Measurements from ENCODE around the gene RPL22.

RPL22 gene

GRCh38 chr1:6171548-6172124 lies 27.8 kb downstream of the RPL22 start:
- no peak for DNase-seq (ENCODE audit: low spot score)

- DNase-seq (ENCODE audit: low spot score): no peak
These were observed 28.6 kb downstream of the RPL22 start for GRCh38 chr1:6170742-6171201.

GRCh38 chr1:6170116-6170741 lies 29.2 kb downstream of the RPL22 start:
- no peak for DNase-seq (ENCODE audit: low spot score)

GRCh38 chr1:6168947-6169586 lies 30.3 kb downstream of the RPL22 start:
- DNase-seq (ENCODE audit: low spot score): no peak

- no peak for DNase-seq (ENCODE audit: low spot score)
These were observed 31.7 kb downstream of the RPL22 start for GRCh38 chr1:6167391-6168303.

GRCh38 chr1:6166655-6167390 lies 32.6 kb downstream of the RPL22 start:
- DNase-seq (ENCODE audit: low spot score): no peak

DNA sequence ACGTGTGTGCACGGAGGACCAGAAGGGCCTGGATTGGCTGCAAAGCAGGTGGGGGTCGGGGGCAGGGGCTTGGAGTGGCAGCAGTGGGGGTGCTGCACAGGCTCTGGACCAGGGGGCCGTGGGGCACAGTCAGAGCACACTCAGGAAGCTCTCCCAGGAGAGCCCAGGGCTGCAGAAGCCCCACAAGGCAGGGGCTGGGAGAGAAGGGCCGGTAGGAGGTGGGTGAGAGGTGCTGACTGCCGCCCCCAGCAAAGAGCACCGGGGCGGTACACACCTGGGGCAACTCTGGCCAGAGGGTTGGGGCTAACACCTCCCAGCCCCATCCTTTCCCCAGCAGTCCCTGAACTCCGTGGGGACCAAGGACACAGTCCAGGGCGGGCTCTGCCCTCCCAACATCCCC lies 33.2 kb downstream of the RPL22 start:
- no peak for DNase-seq (ENCODE audit: low spot score)

DNA sequence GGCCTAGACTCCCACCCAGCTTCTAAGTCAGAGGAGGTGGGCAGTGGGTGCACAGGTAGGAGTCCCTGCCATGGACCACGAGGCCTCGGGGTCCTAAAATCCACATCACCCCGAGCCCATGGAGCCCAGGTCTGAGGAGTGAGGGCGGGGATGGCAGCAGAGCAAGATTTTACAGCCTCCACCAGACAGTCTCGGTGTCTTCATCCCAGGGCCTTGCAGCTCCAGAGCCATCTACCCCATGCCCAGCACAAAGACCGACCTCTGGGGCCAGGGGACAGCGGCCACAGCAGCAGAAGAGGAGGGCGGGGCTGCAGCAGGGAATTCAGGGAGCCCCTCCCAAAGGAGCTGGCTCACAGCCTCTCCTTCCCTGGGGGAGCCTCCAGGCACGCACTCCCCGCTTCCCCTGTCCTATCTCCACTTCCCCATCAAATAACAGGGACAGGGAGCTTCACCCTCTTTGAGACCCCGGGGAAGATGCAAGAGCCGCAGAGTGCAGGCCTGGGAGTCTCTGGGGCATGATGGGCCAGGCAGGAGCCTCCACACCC lies 33.9 kb downstream of the RPL22 start:
- no peak for DNase-seq (ENCODE audit: low spot score)

DNA sequence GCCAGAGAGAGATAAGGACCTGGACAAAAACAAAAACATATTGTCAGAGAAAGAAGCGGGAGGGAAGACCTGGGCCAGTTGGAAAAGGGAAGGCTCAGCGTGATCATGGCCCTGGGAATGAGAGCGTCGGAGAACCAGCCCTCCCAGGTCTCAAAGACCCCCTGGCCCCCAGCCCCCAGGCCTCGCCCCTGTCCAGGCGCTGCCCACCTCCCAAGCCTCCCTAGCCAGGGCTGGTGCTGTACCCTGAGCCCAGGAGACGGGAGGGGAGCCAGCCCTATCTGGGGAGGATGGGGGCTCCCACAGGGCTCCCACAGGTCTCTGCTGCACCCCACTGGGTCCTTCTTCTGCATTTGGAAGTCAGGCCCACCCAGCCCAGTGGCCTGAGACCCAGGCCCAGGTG lies 34.4 kb downstream of the RPL22 start:
- no peak for DNase-seq (ENCODE audit: low spot score)

GRCh38 chr1:6163973-6164617 lies 35.3 kb downstream of the RPL22 start:
- DNase-seq (ENCODE audit: low spot score): no peak

GRCh38 chr1:6163191-6163972 lies 36.0 kb downstream of the RPL22 start:
- no peak for DNase-seq (ENCODE audit: low spot score)

GRCh38 chr1:6162773-6163172 lies 36.6 kb downstream of the RPL22 start:
- DNase-seq (ENCODE audit: low spot score): no peak

- no peak for DNase-seq (ENCODE audit: low spot score)
These were observed 37.1 kb downstream of the RPL22 start for GRCh38 chr1:6162341-6162740.

DNA sequence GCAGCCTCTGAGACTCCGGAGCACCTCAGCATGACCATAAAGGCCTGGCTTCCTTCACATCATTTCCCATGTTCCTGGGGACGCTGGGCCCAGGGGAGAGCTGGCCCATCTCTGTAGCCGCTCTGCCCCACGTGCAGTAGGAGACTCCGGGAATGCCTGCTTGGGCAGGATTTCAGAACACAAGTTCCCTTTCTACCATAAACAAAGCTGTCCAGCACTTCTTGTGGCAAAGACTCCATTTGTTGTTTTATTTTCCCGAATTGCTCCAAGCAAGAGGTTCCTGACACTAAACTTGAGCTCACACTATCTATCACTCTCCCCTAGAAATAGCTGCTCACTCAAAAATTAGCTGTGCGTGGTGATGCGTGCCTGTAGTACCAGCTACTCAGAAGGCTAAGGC lies 41.2 kb downstream of the RPL22 start:
- no peak for DNase-seq (ENCODE audit: low spot score)

- DNase-seq (ENCODE audit: low spot score): peak; percentile 28
These were observed 41.7 kb downstream of the RPL22 start for GRCh38 chr1:6157528-6158174.

DNA sequence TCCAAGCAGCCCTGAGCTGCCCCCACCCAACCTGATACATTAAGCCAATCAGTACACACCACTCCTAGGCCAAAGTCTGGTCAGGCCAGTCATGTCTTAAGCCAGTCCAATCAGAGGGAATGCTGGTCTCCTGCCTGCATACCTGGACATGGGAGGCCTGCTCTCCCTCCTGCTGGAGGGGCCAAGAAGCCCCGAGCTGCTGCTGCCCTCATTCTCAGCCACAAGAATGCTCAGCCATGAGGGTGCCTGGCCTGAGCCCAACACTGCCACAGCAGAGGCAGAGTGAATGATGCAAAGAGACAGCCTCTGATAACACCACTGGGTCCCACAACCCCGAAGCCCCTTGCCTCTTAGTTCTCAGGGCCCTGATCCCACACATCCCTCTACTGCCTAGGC lies 42.3 kb downstream of the RPL22 start:
- DNase-seq (ENCODE audit: low spot score): no peak

GRCh38 chr1:6154525-6155319 lies 44.7 kb downstream of the RPL22 start:
- DNase-seq (ENCODE audit: low spot score): no peak

DNA sequence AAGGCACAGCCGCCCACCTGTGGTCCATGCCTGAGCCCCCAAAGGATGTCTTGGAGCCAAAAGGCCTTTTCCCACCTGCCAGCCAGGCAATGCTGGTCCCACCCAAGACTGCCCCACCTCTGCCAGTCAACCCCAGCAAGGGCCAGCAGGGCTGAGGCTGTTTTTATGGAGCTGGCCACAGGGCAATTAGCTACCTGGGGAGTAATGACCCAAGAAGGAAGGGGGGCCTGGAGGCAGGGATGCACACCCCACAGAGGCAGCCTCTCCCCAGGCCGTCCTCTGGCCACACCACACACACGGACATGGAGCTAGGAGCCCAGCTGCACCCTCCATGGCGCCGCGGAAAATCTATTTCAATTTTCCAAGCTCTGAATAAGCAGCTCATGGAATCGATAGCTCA lies 46.5 kb downstream of the RPL22 start:
- no peak for DNase-seq (ENCODE audit: low spot score)

DNA sequence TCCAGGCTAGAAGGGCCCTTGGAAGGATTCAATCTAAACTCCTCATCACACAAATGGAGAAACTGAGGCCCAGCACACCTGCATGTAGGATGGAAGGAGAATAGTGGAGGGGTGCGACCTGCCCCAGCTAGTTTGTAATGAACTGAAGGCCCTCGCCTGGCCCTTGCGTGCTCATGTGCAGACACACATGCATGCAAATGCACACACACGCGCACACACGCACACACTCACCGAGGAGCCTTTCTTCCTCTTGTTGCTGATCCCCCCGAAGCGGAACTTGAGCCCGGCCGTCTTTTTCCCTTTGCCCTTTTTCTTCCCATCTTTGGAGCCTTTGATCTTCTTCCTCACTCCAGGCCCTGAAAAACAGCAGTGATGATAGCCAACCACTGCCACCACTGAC lies 47.2 kb downstream of the RPL22 start:
- DNase-seq (ENCODE audit: low spot score): no peak
